Measurements from ENCODE around the gene CSF1. TPM values are rescaled to one million over a fixed set of nuclear protein-coding genes. Genes with fewer than 3 reads are reported as not detected.
"Not testable (repeated sequence)": the region's sequence is repeated elsewhere in the genome, so short reads cannot be mapped to it uniquely, and the experiment has no call there.

Gene CSF1
- total RNA-seq, 1 donor from 2014 or later = 26.1 TPM

DNA sequence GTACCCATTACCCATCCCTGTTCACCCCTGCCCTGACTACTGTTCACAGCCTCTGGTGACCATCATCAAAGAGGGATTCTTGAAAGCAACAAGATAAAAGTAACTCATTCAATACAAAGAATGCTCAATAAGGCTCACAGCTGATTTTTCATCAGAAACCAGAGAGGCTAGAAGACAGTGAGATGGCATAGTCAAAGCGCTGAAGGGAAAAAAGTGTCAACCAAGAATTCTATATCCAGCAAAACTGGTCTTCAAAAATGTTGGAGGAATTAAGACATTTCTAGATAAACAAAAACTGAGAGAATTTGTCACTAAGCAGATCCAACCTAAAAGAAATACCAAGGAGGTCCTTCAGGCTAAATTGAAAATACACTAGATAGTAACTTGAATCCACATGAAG is 27.1 kb downstream of the CSF1 start:
- no peak for DNase-seq (ENCODE audit: low spot score)

DNA sequence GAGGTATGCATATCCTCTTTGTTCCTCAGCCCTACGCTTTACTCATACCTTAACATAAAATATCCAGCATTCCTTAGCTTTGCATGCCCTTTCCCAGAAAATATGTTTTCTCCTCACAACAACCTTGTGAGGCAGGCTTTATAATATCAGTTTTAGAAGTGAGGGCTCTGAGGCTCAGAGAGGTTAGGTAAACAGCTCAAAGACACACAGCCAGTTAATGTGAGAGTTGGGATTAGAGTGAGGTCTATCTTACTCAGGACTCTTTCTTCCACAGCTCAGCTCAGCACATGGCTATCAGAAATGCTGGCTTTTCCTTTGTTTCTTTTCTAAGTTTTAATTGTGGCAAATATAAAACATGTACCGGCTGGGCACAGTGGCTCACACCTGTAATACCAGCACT is 27.9 kb downstream of the CSF1 start:
- no peak for DNase-seq (ENCODE audit: low spot score)

DNA sequence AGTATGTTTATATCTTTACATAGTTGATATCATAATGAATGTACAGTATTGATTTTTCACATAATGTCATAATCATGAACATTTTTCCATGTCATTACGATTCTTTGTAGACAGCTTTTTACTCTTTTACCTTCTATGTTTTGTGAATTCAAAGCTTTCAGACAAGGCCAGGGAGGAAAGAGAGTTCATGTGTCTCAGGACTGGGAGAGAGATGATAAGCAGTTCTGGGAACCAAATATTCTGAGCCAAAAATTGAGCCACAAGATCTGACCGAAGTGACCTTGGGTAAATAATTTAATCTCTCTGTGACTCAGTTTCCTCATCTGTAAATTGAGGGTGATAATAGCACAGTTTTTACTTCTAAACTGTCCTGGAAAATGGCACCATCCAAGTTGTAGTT is 31.8 kb downstream of the CSF1 start:
- DNase-seq (ENCODE audit: low spot score) = no peak

DNA sequence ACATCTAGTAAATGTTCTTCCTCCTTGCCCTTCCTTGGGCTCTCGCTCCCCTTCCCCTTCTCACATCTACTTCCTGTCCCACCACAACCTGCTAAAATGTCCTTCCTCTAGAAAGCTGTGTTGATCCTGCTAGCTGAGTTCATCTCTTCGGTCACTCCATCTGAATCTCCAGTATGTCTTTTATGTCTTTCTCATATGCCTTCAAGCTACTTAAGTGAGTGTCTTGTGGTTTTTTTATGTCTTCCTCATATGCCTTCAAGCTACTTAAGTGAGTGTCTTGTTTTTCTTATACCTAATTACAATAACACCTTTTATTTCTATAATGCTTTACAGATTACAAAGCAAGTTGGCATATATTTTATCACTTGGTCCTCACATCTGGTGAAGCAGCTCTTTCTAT is 33.9 kb downstream of the CSF1 start:
- no peak for DNase-seq (ENCODE audit: low spot score)

DNA sequence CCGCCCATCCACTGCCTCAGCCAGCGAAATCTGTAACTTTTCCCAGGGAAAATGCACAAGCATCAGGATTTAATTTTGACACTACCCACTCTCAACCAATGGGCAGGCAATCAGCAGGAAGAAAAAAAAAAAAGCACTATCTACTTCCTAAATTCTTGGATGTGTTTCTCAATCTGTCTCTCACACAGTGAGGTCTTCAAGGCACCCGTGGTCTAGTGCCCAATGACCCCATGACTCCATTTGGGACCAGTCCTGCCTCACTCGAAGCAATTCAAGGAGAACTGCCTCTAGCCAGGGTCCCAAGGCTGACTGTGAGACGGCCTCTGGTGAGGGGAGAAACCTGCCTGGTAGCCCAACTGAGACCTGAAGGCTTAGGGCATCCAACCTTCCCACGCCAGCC is 35.9 kb downstream of the CSF1 start:
- no peak for DNase-seq (ENCODE audit: low spot score)

DNA sequence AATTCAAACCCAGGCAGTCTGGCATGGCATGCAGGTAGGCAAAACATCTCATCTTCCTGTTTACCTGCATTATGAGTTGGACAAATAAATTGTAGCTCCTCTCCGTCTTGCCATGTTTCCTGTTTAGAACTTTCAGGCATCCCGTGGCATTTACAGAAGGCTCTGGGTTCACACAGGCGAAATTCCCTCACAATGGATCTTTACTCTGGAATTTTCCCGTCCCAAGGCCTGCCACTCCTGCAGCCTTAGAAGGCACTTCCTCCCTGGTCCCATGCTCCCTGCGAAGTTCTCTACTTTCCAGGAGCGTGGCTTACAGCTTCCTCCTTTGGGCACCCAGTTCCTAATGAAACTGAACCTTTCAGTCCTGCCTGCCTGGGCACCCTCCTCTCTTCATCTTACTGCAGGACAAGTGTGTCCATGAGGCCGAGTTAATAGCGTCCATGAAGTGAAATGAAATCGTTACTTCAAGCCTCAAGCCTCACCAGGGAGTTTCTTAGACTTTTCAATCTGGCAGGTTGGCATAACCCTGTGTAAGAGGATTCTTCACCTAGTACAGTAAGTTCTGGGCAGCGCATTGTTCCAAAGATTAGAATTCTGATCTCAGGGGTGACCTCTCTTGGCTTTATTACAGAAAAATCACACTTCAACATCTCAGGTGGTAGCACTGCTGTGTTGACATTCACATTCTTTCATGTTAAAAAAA is 37.1 kb downstream of the CSF1 start:
- DNase-seq (ENCODE audit: low spot score) = no peak

DNA sequence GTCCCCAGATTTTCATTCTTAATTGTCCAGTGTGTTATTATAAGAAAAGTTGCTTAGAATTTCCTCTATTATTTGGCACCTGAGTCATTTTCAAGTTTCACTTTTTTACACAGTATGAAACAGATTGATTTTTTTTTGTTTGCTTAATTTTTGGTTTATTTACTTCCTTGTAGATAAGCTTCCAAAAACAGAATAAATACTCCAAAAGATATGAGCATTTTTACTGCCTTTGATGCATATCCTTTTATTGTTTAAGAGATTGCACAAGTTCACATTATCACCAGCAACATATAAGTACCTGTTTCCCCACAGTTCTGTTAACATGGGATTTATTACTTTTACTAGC is 37.6 kb downstream of the CSF1 start:
- DNase-seq (ENCODE audit: low spot score) = no peak

DNA sequence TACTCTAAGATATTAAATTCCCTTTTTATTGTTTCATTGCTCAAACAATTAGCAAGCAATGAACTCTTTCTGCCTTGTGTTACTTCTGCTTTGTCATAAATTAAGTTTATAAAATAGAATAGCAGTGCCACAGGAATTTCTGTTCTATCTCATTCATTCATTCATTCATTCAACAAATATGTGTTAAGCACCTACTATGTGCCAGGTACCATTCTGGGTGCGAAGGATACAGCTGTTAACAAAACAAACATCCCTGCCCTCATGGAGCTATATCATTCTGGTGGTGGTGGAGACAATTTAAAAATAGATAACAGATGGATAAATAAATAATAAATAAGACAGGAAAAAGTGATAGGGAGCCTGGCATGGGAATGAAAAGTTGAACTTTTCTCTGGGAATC is 39.4 kb downstream of the CSF1 start:
- no peak for DNase-seq (ENCODE audit: low spot score)

DNA sequence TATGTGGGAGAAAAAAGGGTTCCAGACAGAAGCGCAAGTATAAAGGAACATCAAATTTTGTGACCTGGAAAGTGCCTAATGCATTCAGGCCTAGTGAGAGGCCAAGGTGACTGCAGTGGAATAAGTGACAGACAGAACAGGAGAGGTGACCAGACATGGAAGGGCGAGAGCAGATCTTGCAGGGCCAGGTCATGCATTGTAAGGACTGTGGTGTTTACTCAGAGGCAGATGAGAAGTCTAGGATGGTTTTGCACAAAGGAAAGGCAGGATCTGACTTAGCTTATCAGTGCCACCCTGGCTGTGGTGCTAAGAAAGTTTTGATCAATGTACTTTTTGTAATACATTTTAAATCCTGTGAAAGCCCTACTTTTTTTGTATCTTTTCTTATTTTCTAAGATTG is 39.9 kb downstream of the CSF1 start:
- no peak for DNase-seq (ENCODE audit: low spot score)

DNA sequence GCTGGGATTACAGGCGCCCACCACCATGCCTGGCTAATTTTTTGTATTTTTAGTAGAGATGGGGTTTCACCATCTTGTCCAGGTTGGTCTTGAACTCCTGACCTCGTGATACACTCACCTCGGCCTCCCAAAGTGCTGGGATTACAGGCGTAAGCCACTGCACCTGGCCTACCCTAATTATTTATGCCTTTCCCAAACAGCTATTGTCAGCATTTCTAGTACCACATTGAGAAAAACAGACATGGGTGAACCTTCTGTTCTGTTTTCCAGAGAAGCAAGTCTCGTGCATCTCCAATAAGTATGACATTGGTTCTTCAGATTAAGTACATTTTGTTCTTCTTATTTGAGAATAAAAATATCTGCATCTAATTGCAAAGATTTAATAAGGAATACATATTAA is 40.9 kb downstream of the CSF1 start:
- not testable (repeated sequence) for DNase-seq (ENCODE audit: low spot score)

DNA sequence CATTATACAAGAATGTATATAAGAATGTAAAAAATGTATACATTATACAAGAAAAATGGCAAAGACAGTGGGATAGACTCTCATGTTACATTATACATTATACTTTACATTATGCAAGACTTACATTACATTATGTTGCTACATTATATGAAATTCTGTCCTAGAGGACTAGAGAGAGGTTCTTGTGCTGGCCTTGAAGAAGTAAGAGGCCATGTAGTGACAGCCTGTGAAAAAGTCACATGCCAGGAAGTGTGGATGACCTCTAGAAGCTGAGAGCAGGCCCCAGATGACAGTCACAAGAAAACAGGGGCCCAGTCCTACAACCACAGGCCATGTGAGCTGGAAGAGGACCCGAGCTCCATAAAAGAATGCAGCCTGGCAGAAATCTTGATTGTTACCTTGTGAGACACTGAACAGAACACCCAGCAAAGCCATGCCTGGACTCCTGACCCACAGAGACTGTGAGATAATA is 43.4 kb downstream of the CSF1 start:
- no peak for DNase-seq (ENCODE audit: low spot score)

DNA sequence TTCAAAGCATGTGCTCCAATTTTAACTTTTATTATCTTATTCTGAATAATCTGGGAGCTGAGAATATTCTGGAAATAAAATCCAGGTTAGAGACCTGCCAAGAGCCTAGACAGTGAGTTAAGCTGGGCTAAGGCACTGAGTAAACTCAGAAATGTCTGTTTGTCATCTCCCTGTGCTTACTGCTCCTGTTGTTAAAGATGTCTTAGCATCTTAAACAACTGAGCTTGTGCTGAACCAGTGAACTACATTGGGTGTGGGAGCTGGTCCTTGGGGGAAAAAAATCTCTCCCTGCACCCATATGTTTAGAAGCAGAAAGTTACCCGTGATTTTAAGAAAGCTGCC is 49.0 kb downstream of the CSF1 start:
- no peak for DNase-seq (ENCODE audit: low spot score)

DNA sequence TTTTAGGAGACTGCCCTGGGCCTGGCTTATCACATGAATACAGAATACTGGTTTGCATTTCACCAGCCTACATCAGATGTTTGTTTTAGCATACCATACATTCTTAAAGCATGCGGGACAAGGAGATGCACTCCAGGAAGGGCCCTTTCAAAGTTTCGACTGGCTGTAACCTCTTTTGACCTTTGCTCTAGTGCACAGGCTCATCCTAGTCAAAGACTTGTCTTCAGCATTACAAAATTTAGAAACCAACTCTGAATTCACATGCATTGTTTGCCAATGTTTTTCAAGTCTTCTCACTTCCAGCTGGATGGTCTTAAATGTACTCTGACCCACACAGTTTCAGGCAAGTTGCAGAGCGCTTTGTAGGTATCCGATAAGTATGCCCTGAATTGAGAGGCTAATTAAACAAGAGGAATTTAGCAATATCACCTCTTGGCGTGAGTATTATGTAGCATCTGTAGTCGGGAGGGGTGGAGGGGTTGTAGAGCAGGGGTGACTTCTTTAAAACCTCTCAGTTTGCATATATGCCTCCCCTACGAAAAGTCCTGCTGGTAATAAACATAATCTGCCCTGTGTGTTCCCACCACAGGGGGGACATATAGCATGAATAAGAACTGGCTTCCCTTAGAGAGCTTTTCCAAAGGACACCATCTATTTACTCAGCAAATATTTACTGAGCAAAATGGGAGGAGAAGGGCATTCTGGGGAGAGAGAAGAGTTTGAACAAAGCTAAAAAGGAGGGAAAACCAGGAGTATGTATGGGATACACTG is 49.5 kb downstream of the CSF1 start:
- no peak for DNase-seq (ENCODE audit: low spot score)

DNA sequence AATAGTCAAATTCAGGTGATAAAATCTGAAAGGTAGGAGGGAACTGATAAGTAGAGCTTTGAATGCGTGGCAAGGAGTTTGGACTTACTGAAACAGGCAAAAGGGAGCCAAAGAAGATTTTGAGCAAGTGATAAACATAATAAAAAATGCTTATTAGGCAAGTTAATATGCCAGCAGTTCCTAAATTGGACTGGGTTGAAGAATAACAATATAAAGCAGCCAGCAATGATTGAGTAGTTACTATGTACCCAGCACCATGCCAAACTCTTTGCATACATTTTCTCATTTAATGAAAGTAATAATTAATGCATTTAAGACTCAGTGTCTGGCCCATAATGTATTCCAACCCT is 50.1 kb downstream of the CSF1 start:
- DNase-seq (ENCODE audit: low spot score) = no peak

DNA sequence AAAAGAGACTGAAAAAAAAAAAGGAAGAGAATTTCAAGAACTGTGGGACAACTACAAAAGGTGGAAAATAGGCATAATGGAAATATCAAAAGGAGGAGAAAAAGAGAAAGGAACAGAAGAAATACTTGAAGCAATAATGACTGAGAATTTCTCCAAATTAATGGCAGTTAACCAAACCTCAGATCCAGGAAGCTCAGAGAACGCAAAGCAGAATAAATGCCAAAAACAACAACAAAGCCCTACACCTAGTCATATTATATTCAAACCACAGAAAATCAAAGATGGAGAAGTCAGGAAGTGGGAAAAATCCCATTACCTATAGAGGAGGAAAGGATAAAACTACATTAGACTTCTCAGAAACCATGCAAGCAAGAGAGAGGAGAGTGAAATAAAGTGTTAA is 53.2 kb downstream of the CSF1 start:
- DNase-seq (ENCODE audit: low spot score) = no peak

DNA sequence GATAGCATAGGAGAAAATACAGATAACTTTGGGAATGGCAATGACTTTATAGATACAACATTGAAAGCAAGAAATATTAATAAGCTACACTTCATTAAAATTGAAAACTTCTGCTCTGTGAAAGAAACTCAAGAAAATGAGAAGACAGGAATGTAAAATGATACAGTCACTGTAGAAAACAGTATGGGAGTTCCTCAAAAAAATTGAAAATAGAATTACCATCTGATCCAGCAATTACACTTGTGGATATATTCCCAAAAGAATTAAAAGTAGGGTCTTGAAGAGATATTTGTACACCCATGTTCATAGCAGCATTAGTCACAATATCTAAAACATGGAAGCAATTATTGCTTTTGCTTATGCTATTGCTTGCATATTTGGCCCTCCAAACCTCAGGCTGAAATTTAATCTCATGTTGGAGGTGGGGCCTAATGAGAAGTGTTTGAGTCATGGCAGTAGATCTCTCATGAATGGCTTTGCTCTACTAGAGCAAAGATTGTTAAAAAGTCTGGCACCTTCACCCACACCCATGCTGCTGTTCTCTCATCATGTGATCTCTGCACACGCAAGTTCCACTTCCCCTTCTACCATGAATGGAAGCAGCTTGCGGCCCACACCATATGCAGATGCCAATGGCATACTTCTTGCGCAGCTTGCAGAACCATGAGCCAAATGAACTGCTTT is 58.6 kb downstream of the CSF1 start:
- no peak for DNase-seq (ENCODE audit: low spot score)

DNA sequence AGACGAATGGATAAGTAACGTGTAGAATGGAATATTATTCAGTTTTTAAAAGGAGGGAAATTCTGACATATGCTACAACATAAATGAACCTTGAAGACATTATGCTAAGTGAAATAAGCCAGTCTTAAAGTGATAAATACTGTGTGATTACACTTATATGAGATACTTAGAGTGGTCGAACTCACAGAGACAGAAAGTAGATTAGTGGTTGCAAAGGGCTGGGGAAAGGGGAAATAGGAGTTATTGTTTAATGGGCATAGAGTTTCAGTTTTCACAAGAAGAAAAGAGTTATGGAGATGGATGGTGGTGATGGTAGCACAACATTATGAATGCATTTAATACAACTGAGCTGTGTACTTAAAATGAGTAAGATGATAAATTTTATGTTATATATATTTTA is 59.3 kb downstream of the CSF1 start:
- DNase-seq (ENCODE audit: low spot score) = no peak

DNA sequence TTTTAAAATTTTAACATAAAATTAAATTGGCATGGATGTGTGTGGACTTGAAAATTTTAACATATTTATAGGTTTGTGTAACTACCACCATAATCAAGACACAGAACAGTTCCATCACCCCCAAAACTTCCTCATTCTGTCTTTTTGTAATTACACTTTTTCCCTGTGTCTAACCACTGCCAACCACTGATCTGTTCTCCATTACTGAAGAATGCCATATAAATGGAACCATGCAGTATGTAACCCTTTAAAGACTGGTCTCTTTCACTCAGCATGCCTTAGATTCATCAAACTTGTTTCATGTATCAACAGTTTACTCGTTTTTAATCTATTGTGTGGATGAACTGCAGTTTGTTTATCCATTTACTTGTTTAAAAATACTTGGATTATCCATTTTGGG is 60.9 kb downstream of the CSF1 start:
- no peak for DNase-seq (ENCODE audit: low spot score)

DNA sequence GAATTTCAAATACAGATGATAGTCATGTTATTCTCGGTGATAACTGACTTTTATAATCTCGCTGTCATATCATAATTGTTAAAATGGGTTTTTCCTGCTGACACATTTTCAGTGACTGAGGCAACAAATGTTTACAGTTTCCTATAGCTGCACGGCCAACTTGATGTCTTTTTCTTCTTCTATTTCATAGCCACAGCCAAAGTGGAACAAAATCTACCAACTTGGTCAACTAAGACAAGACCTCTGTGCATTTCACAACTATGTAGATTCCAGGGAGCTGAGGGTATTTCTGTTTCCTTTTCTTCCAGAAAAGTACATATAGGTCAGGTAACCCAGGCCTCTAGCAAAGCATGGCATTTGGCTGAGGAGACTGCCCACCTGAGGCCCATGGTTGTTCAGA is 63.5 kb downstream of the CSF1 start:
- DNase-seq (ENCODE audit: low spot score) = no peak

DNA sequence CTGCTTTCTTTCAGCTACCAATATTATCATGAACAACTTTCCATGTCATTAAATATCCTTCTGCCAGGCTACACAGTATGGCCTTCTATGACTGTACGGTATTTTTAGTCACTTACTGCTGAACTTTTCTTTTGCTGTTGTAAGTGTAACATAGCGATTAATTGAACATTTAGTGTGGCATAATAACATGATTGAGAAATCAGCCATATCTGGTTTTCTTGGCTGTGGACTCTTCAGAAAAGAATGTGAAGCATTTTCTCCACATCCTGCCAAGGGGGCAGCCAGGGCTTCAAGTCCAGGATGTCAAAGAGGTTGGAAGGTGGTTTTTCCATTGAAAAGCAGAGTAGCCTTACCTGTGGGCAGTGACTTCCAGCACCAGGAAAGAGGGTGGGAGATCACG is 65.1 kb downstream of the CSF1 start:
- DNase-seq (ENCODE audit: low spot score) = no peak

DNA sequence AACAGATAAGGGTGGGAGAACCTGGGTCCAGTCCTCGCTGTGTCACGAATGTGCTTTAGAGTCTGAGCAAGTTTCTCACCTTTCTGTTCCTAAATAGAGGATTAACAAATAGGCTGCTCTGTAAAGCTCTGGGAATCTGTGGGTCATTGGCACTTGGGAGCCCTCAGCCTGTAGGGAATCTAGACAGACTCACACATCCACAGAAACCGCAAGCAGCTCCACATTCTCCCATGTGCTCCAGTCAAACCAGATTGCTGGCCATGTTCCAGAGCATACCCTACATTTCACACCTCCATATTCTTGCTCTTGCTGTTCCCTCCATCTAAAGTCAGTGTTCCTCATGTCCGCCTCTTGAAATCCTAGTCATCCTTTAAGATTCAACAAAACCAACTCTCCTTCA is 66.1 kb downstream of the CSF1 start:
- DNase-seq (ENCODE audit: low spot score) = no peak

DNA sequence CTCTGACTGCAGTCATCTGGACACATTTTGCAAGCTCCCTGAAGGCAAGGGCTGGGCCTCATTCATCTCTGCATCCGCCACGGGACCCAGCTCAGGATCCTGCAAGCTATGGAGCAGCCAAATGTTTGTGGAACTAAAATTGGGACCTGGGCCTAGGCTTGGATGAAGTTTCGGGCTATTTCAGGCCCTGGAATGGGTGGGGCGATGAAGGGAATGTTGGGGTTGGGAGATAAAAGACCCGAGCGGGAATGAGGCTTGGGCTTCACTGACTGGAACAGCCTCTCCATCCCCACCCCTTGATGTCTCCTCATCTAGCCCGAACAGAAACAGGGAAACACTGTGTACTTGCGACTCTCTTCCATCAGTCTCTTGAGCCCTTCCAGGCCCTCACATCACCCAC is 66.6 kb downstream of the CSF1 start:
- DNase-seq (ENCODE audit: low spot score) = no peak

DNA sequence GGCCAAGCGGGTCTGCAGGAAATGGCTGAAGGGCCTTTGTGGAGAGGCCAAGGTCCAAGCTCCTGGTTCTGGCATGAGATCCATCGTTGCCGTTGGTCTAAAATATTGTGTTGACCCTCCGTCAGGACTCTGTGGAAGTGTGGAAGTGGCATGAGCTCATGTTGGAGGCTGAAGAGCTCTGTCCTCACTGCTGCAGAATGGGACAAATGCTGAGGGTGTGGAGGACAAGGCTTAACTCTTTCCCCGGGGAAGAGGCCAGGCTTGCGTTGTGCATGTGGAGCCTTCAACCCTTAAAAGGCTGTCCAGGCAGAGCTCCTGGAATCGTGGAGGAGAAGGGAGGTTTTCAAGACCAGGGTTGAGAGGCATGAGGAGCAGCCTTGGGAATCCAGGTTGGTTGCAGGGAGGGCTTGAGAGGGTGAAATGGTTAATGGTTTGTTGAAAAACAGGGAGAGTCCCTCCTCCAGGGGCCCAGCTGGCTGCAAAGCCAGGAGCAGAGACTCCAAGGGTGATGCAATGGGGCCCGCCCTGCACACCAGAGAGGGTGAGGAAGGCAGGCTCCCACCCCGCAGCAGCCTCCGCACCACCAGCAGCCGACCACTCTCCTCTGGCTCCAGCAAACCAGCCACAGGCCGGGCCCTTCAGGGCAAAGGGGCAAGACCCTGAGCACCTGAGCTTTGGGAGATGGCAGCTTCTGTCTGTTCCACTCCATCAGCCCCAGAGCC is 67.2 kb downstream of the CSF1 start:
- peak; percentile 54 for DNase-seq (ENCODE audit: low spot score)

Measured in ureter (tissue), 1 donor.